ENCODE results near the gene NEUROG3. TPM values are rescaled to one million over a fixed set of nuclear protein-coding genes. Genes with fewer than 3 reads are reported as not detected.
"Not testable (repeated sequence)": the region's sequence is repeated elsewhere in the genome, so short reads cannot be mapped to it uniquely, and the experiment has no call there.

Gene NEUROG3
- polyA plus RNA-seq, 3 donors = not detected

GRCh38 chr10:69572159-69573055 is 815 bp downstream of the NEUROG3 start:
- DNase-seq = no peak

DNA sequence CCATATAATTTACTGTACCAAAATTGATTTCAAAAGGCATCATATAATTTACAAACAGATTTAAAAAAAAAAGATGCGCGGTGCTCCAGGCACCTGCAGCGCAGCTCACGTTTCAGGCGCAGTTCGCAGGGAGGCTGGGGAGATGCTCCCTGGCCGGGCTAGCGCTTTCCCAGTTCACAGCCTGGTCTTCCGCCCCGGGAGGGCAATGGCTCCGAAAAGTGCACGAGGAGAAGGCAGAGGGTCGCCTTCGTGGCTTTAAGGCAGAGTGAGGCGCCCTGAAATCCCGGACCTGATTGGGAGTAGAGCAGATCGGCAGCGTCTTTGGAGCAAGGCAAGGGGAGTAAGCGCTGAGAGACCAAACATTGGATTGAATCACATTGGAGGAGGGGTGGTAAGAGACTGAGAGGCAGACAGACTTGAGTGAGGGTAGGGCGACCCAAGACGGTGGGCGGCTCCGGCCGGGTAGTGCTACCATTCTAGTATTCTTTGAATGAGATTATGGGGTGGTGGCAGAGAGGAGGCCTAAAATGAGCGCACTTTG is 1.5 kb downstream of the NEUROG3 start:
- no peak for DNase-seq

DNA sequence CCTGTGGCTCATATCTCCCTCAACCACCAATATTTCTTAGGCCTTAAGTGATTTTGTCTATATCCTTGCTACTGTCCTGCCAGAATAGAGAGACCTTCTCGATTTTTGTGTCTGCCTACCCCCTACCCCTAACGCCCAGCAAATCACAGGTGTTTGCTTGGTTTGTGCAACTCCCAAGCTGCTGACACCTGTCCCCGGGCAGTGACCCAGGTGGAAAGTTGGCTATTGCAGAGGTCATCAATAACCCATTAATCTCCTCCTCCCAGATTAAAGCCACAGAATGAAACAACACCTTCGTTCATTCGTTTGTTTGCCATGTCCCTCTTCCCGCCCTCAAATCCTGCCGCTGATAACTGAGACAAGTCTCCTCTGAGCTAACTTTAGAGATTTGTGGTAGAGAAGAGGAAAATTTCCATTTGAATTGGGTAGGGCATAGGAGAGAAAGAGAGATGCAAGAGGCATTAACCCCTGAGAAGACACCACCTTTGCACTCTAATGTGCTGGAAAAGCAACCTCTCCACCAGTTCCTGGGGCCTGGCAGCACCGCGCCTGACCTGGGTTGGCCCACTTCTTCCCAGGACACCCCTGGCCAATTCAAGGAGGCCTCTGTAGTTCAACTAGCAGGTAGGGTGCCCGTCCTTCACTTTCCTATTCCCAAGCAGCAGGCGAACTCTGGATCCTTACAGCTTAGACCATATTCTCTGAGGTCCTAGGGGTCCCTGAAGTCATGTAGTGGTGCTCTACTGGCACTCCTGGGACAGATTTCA is 3.0 kb downstream of the NEUROG3 start:
- DNase-seq = no peak

DNA sequence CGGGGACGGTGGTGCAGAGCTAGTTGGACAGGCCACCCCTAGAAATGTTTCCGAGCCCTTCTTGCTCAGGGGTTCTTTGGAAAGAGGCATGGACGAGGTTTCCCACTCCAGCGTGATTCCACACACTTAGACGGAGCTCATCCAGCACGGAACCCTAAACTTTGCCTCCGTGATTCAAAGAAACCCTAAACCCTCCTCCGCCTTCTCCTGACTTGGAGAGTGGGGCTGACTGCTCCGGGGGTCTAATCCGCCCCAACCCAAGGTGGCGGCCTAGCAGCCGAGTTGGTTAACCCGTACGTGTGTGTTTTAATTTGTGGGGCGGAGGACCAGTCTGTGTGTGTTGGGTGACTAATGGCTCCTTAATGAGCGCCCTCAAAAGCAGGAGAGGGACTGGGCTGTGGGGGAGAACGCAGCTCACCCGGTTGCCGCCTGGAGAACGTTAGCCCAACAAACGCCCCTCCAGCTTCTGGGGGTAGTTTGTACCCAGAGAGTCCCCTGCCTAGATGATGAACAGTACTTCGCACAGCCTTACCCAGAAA is 3.8 kb downstream of the NEUROG3 start:
- no peak for DNase-seq

DNA sequence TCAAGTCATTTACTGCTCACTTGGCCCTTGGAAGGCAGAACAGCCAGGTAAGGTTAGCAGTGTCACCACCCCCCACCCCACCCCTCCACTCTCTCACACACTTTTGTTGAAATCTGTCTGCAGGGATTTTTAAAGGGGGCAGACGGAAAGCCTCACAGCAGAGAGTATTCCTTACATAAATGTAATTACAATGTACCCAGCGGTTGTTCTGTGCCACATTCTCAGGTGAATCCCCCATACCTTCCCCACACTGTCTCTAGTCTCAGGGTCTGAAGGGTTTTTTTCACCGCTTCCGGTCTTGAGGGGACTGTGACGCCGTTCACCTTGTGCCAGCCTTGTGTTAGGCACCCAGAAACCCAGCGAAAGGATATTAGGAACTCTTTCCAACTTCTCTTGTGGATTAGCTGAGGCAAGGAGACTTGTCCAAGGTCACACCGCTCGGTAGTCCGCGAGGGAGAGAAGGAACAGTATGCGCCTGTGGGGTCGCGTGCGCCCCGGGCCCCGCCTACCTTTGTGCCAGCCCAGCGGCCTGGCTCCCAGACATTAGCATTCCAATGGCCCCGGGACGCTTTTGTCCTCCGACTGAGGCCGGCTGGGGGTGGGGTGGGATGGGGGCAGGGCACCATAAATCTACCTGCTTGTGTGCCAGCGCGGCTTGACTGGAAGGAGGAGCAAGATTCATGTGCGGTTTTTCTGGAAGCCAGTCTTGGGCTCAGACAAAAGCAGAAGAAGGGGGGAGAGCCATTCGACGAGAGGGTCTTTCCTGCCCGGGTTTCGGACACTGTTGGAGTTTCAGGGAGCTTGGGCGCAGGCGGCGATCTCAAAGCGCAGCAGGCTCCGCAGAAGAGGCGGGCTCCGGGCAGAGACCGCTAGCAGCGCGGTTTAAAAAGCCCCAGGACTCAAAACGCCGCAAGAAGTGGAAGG is 4.5 kb downstream of the NEUROG3 start:
- no peak for DNase-seq

DNA sequence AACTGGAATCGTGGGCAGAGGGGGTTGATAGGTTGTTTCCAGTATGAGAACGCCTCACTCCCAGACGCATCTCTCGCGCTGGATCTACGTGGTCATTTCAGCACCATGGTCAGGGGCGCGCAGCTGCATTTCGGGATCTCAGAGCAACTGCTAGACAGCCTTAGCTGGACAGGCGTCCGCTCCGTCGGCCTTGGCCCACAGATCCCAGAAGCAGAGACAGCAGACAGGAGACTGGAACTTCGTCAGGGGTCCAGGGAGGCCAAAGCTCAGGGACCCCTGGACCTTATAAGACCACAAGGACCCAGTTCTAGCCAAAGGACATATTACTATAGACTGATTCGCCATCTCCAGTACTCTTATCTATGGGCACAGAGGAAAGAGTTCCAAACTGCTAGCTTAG is 5.3 kb downstream of the NEUROG3 start:
- DNase-seq = peak; percentile 73

- no peak for DNase-seq
Measured at GRCh38 chr10:69562731-69563254, 10.4 kb downstream of the NEUROG3 start.

- no peak for DNase-seq
Measured at GRCh38 chr10:69559525-69559924, 13.7 kb downstream of the NEUROG3 start.

- DNase-seq = no peak
Measured at GRCh38 chr10:69558559-69558958, 14.7 kb downstream of the NEUROG3 start.

GRCh38 chr10:69554611-69555010 is 18.6 kb downstream of the NEUROG3 start:
- DNase-seq = no peak

GRCh38 chr10:69553328-69553727 is 19.9 kb downstream of the NEUROG3 start:
- DNase-seq = no peak

DNA sequence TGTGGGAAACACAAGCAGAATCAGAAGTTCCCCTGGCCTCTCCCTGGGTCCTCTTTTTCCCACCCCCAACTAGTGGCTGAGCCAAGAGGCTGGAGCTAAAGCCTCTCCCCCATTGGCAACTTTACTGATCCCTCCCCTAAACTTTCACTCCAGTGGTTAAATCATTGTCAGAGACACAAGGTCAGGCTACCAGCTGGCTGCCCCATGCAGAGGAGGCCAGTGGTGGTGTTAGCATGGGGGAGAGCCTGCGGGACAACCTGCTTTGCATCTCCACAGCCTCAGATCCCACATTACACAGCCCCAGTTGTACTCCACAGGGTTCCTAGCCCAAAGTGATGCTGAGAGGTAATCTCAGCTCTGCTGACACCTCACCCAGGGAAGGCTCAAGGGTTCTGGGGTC is 21.0 kb downstream of the NEUROG3 start:
- no peak for DNase-seq

DNA sequence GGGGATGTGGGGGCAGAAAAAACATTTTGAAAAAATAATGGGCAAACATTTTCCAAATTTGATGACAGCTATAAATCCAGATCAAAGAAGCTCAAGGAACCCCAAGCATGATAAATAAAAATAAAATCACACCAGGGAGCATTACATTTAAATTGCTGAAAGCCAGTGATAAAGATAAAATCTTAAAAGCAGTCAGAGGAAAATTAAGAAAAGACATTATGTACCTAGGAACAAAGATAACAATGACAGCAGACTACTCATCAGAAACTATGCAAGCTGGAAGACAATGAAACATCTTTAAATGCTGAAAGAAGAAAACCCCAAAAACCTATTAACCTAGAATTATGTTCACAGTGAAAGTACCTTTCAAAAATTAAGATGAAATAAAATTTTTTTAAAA is 23.3 kb downstream of the NEUROG3 start:
- no peak for DNase-seq

- no peak for DNase-seq
Measured at GRCh38 chr10:69541463-69541862, 31.8 kb downstream of the NEUROG3 start.

DNA sequence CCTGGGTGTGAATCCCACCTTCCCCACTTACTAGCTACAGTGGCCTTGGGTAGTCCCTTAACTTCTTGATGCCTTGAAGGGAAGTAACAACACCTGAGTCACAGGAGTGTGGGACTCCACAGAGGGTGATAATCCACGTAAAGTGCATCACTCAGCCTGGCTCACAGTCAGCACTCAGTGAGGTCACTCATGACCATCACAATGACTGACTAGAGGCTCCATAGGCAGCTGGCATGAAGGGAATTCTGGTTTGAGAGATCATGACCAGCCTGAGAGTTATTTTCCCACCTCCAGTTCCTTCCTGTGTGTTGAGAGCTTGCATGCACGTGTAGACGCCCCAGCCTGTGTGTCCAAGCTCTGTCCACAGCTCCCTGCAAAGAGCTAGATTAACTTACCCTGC is 34.8 kb downstream of the NEUROG3 start:
- DNase-seq = no peak

GRCh38 chr10:69537449-69537848 is 35.8 kb downstream of the NEUROG3 start:
- no peak for DNase-seq

DNA sequence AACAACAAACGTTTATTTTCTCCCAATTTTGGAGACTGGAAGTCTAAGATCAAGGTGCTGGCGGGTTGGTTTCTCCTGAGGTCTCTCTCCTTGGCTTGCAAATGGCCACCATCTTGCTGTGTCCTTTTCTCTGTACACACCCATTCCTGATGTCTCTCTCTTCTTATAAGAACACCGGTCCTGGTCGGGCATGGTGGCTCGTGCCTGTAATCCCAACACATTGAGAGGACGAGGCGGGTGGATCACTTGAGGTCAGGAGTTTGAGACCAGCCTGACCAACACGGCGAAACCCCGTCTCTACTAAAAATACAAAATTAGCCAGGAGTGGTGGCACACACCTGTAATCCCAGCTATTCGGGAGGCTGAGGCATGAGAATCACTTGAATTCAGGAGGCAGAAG is 36.7 kb downstream of the NEUROG3 start:
- not testable (repeated sequence) for DNase-seq

- no peak for DNase-seq
Measured at GRCh38 chr10:69533658-69534057, 39.6 kb downstream of the NEUROG3 start.

DNA sequence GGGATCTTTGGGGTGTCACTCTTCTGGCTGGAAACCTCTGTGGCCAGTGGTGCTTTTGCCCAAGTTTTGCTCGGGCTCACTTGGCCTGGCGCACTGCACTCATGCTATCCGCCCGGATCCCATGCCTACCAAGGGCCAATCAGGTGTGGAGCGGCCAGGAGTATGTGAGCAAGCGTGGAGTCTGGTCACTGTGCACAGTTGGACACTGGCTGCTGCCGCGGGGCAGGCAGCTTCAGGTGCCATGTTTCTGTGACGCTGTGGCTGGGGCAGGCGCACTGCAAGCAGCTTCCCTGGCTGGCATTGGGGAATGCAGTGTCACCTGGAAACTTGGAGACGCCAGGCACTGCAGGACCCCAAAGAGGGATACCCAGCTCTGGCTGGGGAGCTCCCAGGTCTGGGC is 45.3 kb downstream of the NEUROG3 start:
- no peak for DNase-seq

Data from renal pelvis (tissue), 4 donors.